Kidney (tissue), 14 donors: ENCODE results near the gene LIPC. TPM values are rescaled to one million over a fixed set of nuclear protein-coding genes. Genes with fewer than 3 reads are reported as not detected.

Source experiments
- DNase-seq, 5 donors: peaks; one replicate each; pipeline ENCODE4 v3.0.0-alpha.2; 2013 to 2020
- FAIRE-seq: peaks from 2 replicates; lab custom pipeline; 2012; peaks lifted over from hg19 to GRCh38; lab: Jason Lieb, UNC
- H3K27ac ChIP-seq, 2 donors: one replicate each; pipeline ENCODE4 v1.7.0; 2013; ENCODE audit warnings: low read depth in 2 of 2, low read length in 2 of 2, inconsistent platforms in 1 of 2
- H3K27me3 ChIP-seq: one replicate; pipeline ENCODE4 v1.7.1; 2013; ENCODE audit warnings: low read length, inconsistent platforms; ENCODE audit not compliant: control insufficient read depth, insufficient read depth
- H3K36me3 ChIP-seq, 3 donors: one replicate each; pipeline versions ENCODE4 v1.7.0 to v1.7.1; 2013; ENCODE audit warnings: low read length in 3 of 3, control low read depth in 1 of 3, inconsistent platforms in 1 of 3; ENCODE audit not compliant: insufficient read depth in 3 of 3, control insufficient read depth in 2 of 3
- H3K4me1 ChIP-seq, 3 donors: one replicate each; pipeline versions ENCODE4 v1.7.0 to v1.7.1; 2013; ENCODE audit warnings: low read length in 3 of 3, inconsistent platforms in 1 of 3, low read depth in 1 of 3; ENCODE audit not compliant: control insufficient read depth in 2 of 3, insufficient read depth in 2 of 3
- H3K4me3 ChIP-seq, 3 donors: one replicate each; pipeline versions ENCODE4 v1.7.0 to v1.8.1; 2013; ENCODE audit warnings: low read length in 3 of 3, control low read depth in 1 of 3, inconsistent platforms in 1 of 3
- H3K9ac ChIP-seq, 3 donors: one replicate each; pipeline versions ENCODE4 v1.7.0 to v1.7.1; 2013; ENCODE audit warnings: low read length in 3 of 3, control low read depth in 1 of 3, inconsistent platforms in 1 of 3
- H3K9me3 ChIP-seq, 3 donors: one replicate each; pipeline versions ENCODE4 v1.7.0 to v1.7.1; 2013; ENCODE audit warnings: low read length in 3 of 3, control low read depth in 1 of 3, inconsistent platforms in 1 of 3; ENCODE audit not compliant: control insufficient read depth in 2 of 3, insufficient read depth in 1 of 3
- intact Hi-C: fragments of 100-400 bp; cut with DNase I; formaldehyde crosslinking; loops from one replicate; pipeline ENCODE4 v1.11.1; 2022
- polyA plus RNA-seq: library from polyadenylated mRNA; stranded (reverse); fragments of 350-450 nt; fragmentation: Illumina TruSeq; extraction: RNeasy Lipid Tissue Mini Kit (QIAGEN cat#74804); gene quantifications from one replicate; pipeline ENCODE4 v1.2.3, GENCODE V29; 2014; ENCODE audit warnings: low read depth, low replicate concordance; ENCODE audit not compliant: insufficient read depth
- total RNA-seq: library from RNA; stranded (reverse); fragmentation: NEBNext Ultra II Directional; extraction: Animal tissue kit (Norgen Biotek cat#: 25700); gene quantifications from one replicate; pipeline ENCODE4 v1.2.1, GENCODE V29; 2021
- TF ChIP-seq, protein P1 (sequence below): IDR thresholded peaks from 3 replicates; pipeline ENCODE4 v1.5.1; 2012; ENCODE audit warnings: mild to moderate bottlenecking, moderate library complexity, borderline replicate concordance; ENCODE audit not compliant: insufficient read depth; ENCODE audit errors: extremely low read depth
- donor health status: control.
- donor health status: control.
- donor health status: control.
- donor health status: control.
- donor health status: control.
- donor health status: DM: yes; HTN: yes; CAD: no.
- donor health status: Normal renal cell carcinoma (clear cell type).

Gene LIPC
- total and polyA plus RNA-seq, 2 donors from 2014 or later, result 9.9 to 21.6 TPM

DNA sequence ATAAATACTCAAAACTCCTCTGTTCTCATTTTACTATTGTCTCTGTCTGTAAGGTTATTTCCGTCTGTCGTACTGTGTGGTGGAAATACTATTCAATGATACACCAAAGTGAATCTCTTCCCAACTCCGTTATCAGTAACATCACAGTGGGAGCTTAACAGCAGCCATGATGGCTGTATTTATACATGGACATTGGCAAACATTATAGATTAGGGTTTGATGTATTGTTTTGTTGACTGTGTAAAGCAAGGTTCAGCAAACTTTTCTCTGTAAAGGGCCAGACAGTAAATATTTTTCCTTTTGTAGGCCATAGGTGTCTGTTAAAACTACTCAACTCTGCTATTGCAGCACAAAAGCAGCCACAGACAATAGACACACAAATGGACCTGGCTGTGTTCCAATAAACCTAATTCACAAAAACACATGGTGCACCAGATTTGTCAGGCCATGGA is 23.2 kb downstream of the LIPC start:
- no peak overlapping the region for H3K4me3 ChIP-seq
- no peak overlapping the region for H3K9ac ChIP-seq
- FAIRE-seq, result no peak
- H3K36me3 ChIP-seq, result no peaks in the 10 kb centered on the region
- no peaks in the 10 kb centered on the region for H3K9me3 ChIP-seq
- peaks cover 0 to 13% (median 4%) of the 10 kb centered on the region in 3 donors for H3K4me1 ChIP-seq
- H3K27me3 ChIP-seq, result no peaks in the 10 kb centered on the region
- no peak overlapping the region for H3K27ac ChIP-seq
- no peak for DNase-seq
- TF ChIP-seq, protein P1, sequence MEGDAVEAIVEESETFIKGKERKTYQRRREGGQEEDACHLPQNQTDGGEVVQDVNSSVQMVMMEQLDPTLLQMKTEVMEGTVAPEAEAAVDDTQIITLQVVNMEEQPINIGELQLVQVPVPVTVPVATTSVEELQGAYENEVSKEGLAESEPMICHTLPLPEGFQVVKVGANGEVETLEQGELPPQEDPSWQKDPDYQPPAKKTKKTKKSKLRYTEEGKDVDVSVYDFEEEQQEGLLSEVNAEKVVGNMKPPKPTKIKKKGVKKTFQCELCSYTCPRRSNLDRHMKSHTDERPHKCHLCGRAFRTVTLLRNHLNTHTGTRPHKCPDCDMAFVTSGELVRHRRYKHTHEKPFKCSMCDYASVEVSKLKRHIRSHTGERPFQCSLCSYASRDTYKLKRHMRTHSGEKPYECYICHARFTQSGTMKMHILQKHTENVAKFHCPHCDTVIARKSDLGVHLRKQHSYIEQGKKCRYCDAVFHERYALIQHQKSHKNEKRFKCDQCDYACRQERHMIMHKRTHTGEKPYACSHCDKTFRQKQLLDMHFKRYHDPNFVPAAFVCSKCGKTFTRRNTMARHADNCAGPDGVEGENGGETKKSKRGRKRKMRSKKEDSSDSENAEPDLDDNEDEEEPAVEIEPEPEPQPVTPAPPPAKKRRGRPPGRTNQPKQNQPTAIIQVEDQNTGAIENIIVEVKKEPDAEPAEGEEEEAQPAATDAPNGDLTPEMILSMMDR, result no peak
- intact Hi-C loops, result no loop called here

DNA sequence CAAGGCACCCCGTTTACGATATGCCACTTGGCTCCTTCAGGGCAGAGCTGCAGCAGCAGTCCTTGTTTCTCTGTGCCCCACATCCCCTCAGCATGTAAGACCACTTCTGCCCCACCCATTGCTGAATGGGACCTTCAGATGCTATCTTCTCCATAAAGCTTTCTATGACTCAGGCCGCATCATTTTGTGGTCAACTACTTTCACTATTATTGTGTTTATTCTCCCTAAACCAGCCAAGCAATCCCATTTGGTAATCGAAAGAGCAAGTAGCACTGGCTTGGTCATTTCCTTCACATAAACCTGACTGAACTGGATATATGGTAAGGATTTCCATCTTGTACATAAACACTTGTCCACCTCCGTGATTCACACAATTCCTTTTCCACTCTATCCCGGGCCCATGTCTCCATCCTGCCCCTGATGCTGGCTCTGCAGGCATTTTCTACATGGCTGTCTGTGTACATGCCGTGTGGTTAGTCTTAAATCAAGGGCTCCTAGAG is 25.7 kb downstream of the LIPC start:
- DNase-seq, result no peak
- H3K4me1 ChIP-seq, result peaks cover 0 to 16% (median 9%) of the 10 kb centered on the region in 3 donors
- TF ChIP-seq, protein P1, result no peak
- no peaks in the 10 kb centered on the region for H3K9me3 ChIP-seq
- no peaks in the 10 kb centered on the region for H3K36me3 ChIP-seq
- intact Hi-C loops, result no loop called here
- H3K27ac ChIP-seq, result no peak overlapping the region
- no peaks in the 10 kb centered on the region for H3K27me3 ChIP-seq
- H3K4me3 ChIP-seq, result no peak overlapping the region
- no peak for FAIRE-seq
- H3K9ac ChIP-seq, result no peak overlapping the region

DNA sequence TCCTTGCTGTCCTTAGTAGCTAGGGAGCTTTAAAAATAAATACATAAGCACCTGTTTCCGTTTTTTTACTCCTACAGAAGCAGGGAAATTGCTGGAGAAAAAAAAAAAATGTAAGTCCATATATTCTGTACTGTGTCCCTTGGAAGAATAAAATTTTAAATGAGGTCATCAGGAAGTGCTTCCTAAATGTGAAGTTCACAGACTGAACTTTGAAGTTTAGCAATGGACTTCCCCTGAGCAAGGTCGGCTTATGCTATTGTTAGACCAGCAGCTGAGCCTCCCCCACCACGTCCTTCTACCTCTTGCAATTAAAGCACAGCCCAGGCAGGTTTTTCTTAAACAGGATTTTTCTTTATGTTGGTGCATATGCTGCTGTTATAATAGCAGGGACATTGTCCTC is 26.3 kb downstream of the LIPC start:
- Histone ChIP-seq H3K9me3 (no peaks in the 10 kb centered on the region), H3K9ac (no peak overlapping the region), H3K4me3 (no peak overlapping the region), H3K36me3 (no peaks in the 10 kb centered on the region), H3K27me3 (no peaks in the 10 kb centered on the region), H3K27ac (peak overlapping the region in 1 of 2 donors; percentile 61), H3K4me1 (peaks cover 0 to 19% (median 9%) of the 10 kb centered on the region in 3 donors)
- FAIRE-seq (no peak), DNase-seq (peak in 1 of 5 donors; percentile 69)
- TF ChIP-seq, protein P1, result no peak
- intact Hi-C loops, result no loop called here

DNA sequence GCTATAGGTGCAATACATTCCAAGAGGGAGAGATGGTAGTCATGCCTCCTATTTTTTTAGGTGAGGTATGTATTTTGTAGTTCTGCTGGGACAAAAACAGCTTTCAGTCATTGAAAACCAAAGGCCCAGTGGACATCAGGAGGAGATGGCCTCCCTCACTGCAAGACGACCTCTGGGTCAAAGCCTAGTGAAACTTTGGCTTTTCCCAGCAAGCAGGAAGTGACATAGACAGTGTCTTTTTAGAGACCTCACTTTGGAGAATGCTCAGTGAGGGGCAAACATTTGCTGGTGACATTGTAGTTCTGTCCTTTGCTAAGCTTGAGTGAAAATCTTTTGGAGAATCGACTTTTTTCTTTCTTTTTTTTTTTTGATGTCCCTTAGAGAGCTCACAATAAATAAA is 27.3 kb downstream of the LIPC start:
- no peak overlapping the region for H3K9ac ChIP-seq
- FAIRE-seq (no peak), DNase-seq (peak in 1 of 5 donors; percentile 40)
- intact Hi-C loops, result no loop called here
- TF ChIP-seq, protein P1, result no peak
- H3K4me1 ChIP-seq, result peaks cover 0 to 19% (median 9%) of the 10 kb centered on the region in 3 donors
- H3K27ac ChIP-seq, result peak overlapping the region; percentile 44 to 49
- H3K4me3 ChIP-seq, result no peak overlapping the region
- H3K27me3 ChIP-seq, result no peaks in the 10 kb centered on the region
- H3K36me3 ChIP-seq, result no peaks in the 10 kb centered on the region
- H3K9me3 ChIP-seq, result no peaks in the 10 kb centered on the region
